GM21786 (cell line): ENCODE measurements around the gene LIPC.

ENCODE experiments used
- ATAC-seq: cut with Tn5 transposase; IDR thresholded peaks from one replicate; pipeline ENCODE4 v1.9.1; 2021; ENCODE audit not compliant: unreplicated experiment

LIPC gene

DNA sequence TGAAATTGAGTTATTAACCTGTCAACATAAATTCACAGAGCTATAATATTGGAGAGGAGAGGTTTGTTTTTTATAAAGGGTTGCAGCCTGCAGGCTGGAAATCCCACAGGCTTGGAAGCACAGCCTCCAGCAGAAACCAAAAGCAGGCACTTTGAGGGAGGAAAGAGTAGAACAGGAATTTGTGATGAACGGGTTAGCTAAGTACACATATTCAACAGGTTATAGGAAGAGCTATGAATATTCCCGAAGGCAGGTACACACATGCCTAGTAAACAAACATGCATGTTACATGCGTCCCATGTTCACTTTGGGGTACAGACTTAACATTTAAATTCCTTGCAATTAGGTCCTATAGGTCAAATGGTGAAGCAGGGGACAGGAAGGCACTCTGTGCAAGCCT is 25.9 kb upstream of the LIPC start:
- ATAC-seq, result no peak

DNA sequence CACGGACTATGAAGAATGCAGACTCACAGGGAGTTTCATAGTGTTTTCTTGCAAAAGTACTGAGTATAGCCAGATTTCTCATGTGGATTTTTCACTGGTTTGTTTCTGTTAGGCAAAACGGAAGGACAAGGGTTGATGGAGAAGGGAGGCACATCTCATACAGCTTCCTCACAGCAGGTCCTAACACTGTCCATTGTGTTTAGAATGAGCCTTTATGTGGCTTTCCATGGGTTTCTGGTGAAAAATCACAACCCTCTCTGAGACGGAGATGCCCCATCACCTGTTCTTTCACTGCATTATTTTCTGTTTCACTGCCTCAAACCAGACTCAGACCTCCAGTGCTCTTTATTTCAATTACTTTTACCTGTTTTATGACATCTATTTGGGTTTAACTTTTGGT is 25.0 kb upstream of the LIPC start:
- ATAC-seq, result no peak

DNA sequence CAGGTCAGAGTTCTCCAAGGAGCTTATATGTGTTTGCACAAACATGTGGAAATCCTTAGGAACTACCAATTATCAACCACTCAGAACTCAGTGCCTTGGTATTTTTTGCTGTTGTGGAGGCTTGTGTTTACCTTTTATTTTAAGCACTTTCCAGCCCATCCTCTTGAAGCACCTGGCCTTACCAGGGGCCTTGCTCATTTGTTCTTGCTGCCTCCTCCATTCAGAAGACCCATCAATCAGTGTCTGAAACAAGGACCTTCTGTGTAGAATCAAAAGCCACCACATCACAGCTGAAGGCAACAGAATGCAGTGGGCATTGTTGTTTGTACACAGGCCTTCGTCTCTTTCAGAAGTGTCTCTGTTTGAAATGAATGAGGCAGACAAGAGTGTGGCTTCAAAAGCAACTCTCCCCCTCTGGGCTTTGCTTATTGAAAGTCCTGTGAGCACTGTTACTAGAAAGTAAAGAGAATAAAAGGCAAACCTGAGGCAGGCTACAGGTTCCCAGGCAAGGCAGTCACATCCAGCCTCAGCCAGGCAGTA is 24.5 kb upstream of the LIPC start:
- no peak for ATAC-seq

DNA sequence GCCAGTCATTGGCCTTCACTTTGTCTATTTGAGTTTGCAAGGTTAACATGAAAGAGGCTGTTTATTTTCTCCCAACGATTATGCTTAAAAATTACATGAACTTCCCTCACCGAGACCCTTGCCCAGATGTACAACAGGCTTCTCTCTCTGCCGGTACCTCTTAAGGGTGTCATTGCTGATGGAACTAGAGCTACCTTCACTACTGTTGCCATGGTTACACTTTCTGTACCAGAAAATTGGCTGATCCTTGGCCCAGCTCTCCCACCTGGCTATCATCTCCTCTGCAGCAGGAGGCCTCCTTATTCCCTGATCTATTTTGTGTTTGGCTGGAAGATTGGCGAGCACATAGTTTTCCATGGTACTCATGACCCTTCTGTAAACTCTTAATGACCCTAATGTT is 24.0 kb upstream of the LIPC start:
- ATAC-seq, result no peak

DNA sequence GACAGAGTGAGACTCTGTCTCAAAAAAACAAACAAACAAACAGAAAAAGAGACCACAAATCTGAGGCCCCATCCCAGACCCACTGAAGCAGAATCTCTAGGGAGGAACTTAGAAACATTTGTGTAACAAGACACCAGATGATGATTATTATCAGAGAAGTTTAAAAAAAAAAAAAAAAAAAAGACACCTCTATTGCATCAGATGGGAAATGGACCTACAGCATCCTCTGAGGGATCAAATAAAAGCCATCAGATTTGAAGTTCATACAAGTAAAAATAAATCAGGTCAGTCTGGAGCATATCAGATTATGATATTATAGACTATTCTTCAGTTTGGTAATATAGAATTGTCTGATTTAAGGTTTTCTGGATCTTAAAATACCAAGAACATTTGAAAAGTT is 21.9 kb upstream of the LIPC start:
- ATAC-seq, result no peak

DNA sequence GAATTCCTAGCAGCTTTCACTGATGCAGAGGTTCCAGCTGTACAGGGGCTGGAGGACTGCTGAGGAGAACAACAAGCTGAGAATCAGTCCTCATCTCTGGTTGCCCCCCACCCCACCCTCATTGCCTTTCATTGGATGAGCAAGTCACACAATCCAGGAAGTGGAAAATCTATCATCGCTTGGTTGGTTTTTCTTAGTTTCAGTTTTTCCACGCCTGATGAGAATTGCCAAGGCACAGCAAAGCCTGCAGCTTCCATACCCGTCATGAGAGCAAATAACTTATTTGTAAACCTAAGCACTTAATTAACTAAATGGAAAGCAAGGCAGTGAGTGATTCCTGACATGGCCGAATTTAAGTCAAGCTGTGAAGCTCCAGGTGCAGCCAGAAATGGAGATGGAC is 21.4 kb upstream of the LIPC start:
- no peak for ATAC-seq

DNA sequence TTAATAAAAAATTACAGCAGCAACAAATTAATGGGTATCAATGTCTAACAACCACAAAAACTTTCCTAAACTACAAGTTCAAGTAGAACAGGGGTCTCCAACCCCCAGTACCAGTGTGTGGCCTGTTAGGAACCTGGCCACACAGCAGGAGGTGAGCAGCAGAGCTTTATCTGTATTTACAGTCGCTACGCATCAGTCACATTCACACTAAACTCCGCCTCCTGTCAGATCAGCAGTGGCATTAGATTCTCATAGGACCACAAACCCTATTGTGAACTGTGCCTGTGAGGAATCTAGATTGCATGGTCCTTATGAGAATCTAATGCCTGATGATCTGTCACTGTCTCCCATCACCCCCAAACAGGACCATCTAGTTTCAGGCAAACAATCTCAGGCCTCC is 18.5 kb upstream of the LIPC start:
- no peak for ATAC-seq

DNA sequence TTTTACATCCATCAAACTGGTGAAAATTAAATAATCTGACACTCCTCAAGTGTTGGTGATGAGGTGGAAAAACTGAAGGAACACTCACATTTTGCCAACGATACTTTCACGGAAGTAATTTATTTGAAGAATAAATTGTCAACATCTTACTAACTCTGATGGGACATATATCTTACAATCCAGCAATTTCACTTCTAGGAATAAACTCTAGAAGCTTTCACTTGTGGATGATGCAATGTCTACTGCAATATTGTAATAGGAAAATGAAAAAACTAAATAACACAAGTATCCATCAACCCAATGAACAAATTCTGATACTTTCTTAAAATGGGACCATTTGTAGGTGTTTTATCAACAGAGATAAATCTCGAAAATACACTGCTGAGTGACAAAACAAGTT is 16.2 kb upstream of the LIPC start:
- ATAC-seq, result no peak

DNA sequence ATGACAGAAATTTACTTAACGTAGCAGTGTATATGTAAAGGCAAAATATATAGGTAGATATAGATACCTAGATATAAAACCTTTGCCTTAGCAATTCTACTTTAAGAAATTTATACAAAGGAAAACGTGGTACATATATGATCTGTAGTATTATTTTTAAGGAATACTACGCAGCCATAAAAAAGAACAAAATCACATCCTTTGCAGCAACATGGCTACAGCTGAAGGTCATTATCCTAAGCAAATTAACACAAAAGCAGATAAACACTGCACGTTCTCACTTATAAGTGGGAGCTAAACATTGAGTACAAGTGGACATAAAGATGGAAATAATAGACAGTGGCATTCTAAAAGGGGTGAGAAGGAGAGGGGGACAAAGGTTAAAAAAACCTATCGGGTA is 14.8 kb upstream of the LIPC start:
- no peak for ATAC-seq

DNA sequence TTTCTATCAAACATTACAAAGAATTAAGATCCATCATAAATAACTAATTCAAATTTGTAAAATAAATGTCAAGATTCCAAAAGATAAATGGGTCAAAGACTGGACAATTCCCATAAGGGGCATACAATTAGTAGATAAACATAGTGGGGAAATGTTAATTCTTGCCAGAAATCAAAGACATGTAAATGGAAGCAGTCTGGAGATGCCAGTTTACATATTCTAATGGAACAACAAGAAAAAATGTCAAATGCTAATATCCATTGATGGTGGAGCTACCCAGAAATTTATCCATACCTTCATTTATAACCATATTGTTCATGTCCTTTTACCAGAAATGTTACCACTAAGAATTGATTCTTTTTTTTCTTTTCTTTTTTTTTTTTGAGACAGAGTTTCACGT is 13.7 kb upstream of the LIPC start:
- no peak for ATAC-seq

DNA sequence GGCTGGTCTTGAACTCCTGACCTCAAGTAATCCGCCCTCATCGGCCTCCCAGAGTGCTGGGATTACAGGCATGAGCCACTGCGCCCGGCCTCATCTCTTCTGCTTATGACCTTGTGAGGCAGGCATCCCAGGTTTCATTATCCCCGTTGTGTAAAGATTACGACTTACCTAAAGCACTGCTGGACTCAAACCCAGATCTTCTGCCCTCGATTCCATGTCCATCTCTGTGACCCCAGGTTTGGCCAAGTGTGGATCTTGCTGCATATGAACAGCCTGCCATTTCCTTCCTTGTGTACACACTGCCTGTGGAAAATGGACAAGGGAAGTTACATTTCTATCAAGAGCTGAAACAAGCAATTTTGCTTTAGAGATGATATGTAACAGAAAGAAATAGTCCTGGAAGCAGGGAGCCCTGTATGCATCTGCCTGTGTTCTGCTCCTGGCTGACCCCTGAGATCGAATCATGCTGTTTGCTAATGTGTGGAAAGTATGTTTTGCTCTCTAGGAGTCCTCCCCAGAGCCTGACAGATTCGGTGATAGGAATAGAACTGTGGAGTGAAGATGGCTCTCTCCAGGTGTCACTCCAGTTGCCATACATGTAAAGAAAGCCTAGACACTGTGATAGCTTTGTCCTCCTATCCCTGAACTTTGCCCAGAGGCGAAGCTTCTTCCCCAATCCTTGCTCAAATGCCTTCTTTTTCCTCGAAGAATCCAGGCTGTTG is 11.8 kb upstream of the LIPC start:
- ATAC-seq, result no peak

DNA sequence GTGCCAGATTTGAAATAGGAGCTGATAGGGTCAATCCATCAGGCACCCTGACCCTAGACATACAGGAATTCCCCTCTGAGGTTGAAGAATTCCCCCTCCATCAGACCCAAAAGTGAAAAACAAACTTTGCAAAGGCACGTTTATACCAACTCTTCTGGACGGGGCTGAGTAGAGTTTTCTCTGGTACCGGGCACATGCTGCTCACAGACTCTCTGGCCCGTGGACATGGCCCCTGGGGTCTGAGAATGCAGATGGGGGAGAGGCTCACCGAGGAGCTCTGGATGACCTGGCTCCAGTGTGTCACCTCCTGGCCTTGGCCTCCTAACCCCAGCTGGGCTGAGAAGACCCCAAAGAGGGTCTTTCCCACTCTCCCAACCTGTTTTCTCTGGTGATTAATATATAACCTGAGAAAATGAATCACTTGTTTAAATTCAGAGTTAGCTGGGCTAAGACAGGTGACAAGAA is 11.2 kb upstream of the LIPC start:
- ATAC-seq, result no peak

DNA sequence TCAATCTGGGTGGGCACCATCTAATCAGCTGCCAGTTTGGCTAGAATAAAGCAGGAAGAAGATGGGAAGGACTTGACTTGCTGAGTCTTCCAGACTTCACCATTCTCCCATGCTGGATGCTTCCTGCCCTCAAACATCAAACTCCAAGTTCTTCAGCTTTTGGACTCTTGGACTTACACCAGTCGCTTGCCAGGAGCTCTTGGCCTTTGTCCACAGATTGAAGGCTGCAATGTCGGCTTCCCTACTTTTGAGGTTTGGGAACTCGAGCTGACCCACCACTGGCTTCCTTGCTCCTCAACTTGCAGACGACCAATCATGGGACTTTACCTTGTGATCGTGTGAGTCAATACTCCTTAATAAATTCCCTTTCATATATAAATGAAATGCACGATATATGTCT is 8.6 kb upstream of the LIPC start:
- ATAC-seq, result no peak

DNA sequence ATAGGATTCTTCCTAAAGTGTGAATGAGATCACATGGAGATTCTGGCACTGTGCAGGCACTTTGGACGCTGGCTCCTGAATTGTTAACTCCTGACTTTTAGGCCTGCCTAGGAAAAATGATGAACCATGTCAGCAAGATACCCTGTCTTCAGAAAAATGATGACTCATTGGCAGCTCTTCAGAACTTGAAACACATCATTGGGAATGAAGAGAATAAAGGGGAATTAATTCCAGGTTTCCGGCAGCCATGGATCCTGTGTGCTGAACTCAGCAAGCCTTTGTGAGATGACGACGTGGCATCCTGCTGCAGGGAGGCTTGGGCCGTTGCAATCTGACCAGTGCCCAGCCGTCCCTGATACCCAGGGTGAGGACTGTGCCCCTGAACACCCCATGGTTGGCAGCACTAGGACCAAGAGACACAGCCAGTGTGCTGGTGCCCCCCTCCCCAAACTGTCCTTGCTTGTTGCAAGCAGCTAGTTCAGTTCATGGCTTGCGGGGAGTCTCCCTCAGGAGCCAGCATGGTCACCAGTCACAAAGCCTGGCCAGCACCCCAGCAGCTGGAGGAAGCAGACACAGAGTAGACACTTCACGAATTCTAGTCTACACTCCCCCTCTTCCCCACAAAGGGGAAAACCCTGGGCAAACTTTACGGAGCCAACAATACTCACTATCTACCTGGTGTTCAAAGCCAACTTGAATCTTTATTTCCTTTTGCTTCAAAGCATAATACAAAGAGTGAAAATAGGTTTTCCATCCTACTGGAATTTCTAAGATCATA is 7.8 kb upstream of the LIPC start:
- no peak for ATAC-seq

DNA sequence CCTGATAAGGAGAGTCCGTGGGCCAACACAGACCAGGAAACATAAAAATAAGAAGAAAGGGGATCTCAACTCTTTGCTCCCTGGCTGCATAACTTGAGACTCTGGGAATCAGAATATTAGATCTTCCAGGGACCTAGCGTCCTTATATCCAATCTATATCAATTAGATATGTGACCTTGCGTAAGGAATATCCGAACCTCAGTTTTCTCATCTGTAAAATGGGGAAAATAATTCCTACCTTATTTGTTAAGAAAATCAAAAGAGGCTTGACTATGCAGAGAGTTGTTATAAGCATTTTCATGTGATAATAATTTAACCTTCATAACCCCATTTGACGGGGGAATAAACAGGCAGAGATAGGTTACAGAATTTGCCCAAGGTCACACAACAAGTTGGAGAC is 7.1 kb upstream of the LIPC start:
- ATAC-seq, result no peak

DNA sequence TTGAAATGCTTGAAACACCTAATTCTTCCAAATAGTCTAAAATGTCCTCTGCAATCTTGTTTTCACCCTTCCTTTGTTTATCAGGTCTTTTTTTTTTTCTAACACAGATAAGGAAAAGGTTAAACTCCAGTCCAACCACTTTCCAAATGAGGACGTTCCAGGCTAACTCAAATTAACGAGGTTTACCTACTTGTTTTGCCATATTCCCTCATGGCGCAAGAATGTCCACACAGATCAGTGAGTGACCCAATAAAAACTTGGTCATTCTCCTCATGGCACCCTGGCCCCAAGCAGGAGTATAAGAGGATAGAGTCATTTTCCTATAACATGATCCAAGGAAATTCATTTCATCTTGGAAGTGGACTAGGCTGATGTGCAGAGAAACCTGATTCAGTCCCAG is 6.6 kb upstream of the LIPC start:
- no peak for ATAC-seq

DNA sequence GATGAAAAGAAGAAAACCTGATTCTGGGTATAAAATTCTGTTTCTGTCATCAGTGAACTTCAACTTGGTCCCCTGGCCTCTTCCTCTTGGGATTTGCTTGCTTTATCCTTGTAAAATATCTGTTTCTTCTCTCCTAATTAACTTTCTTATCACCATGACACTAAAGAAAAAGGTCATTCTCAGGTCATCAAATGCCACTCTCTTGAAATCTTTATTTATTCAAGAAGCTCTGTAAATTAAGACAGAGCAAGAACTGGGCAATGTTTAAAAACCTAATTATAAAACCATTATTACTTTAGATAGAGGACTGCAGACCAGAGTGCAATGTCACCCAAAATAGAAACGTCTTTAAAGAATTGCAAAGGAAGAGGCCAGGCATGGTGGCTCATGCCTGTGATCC is 6.0 kb upstream of the LIPC start:
- ATAC-seq, result no peak

DNA sequence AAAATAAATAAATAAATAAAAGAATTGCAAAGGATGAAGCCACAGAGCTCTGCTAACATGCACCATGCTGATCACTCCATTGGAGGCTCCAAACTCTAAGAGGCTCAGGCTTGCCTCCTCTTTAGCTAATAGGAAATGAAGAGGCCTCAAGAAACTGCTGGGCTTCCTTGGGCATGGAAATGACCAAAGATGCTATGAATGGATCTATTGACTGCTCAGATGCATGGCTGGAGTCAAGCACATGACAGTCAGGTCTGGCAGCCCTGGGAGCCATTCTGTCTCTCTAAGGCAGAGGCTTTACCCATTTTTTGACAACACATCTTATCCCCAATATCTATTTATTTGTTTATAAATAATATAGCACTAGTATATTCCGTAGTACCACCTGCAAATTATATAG is 5.3 kb upstream of the LIPC start:
- no peak for ATAC-seq

DNA sequence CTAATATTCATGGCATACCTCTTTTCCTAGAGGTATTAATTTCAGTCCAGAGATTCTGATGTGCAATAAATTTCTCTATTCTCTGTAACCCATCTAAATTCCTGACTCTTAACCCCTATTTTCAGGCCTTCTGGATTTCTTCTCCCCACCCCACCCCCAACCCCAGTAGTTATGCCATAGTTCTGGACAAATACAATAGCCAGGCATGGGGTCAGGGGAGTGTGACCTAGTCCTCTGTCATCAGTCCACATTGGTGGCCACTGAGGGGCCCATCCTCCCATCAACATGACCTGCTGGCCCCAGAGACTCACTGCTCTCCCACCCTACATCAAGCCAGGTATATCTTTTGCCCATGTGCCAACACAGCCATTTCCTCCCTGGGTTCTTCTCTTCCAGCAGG is 3.8 kb upstream of the LIPC start:
- no peak for ATAC-seq

DNA sequence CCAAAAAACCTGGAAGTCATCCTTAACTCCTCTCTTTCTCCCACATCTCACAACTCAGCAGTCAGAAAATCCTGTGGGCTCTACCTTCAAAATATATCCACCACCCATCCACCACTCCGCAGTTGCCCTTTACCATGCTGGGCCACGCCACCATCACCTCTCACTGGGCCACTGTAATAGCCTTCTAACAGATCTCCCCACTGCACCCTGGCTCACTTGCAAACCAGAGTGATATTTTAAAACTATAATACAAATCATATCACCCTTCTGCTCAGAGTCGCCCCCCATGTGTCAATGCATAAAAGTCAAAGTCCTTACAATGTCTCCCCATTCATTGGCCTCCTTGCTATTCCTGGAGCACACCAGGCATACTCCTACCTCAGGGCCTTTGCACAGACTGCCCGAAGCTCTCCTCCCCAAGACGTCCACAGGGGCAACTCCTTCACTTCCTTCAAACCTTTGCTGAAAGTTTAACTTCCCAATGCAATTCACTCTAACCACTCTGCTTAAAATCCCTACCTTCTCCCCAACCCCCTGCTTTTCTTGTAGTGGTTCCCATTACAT is 1.5 kb upstream of the LIPC start:
- no peak for ATAC-seq

DNA sequence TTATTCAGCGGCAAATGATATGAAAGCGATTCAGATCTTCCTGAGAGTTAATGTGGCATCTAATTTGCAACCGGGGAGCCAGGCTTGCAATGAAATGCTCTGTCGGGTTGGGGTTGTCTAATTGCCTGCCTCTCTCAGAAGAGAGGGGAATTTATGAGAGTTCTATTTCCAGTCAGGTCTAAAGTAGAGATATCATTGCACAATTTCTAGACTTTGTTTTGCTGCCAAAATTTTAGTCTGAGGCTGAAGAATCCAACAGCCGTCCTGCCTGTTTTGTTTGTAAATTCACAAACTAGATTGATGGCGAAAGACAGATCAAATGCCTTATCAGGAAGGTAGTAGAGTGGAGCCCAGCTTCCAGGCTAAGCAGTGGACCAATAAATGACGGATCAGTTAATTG is 610 bp downstream of the LIPC start:
- no peak for ATAC-seq
